ENCODE measurements around the gene P2RX3.

Gene P2RX3

DNA sequence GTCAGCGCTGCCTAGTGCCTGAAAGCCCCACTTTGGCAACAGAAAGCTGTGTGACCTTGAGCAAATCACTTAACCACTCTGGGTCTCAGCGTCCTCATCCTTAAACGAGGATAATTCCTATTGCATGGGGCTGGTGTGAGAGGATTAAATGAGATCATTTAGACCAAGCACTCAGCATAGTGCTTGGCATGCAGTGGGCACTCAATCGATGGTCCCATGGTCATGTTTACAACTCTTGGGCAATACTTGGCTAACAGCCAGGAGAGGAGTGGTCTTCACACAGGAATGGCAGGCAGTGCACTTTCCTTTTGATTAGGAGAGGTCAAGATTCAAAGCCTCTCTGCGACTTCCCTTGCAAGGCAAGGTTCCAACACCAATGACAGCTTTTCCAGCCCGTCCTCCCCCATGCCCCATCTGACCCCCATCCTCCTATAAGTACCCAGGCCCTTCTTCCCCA lies 27.5 kb upstream of the P2RX3 start:
- TF ChIP-seq, protein P1, sequence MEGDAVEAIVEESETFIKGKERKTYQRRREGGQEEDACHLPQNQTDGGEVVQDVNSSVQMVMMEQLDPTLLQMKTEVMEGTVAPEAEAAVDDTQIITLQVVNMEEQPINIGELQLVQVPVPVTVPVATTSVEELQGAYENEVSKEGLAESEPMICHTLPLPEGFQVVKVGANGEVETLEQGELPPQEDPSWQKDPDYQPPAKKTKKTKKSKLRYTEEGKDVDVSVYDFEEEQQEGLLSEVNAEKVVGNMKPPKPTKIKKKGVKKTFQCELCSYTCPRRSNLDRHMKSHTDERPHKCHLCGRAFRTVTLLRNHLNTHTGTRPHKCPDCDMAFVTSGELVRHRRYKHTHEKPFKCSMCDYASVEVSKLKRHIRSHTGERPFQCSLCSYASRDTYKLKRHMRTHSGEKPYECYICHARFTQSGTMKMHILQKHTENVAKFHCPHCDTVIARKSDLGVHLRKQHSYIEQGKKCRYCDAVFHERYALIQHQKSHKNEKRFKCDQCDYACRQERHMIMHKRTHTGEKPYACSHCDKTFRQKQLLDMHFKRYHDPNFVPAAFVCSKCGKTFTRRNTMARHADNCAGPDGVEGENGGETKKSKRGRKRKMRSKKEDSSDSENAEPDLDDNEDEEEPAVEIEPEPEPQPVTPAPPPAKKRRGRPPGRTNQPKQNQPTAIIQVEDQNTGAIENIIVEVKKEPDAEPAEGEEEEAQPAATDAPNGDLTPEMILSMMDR (conservative IDR thresholded peaks at IDR 0.05): no peak
- no peak for TF ChIP-seq ZFX (IDR thresholded peaks at IDR 0.05)
- peak overlapping the region; percentile 83 for H3K27ac ChIP-seq

GRCh38 chr11:57311109-57311936 lies 26.8 kb upstream of the P2RX3 start:
- no peak for TF ChIP-seq ZFX (IDR thresholded peaks at IDR 0.05)
- TF ChIP-seq, protein P1 (conservative IDR thresholded peaks at IDR 0.05): no peak
- H3K27ac ChIP-seq: peak overlapping the region; percentile 83

DNA sequence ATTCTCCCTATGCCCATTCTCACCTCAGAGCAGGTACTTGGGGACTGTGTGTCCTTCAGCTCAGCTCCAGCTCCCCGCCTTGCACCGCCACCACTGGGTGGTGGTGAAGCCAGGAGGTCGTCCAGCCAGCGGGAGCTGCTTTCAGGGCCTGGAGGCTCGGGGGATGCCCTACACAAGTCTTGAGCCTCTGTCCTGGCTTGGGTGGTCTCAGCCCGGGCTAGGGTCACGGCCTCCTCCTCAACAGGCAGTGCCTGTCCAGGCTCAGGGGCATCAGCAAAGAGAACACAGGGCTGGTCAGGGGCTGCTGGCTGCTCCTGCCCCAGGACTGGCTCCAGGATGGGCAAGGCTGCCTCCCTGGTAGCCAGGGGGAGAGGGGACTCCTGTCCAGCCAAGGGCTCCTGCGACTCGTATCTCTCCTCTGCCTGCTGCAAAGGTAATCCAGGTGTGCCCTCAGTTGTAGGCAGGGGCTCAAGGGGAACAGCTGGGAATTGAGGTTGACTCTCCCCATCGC lies 25.6 kb upstream of the P2RX3 start:
- TF ChIP-seq, protein P1 (conservative IDR thresholded peaks at IDR 0.05): no peak
- TF ChIP-seq ZFX (IDR thresholded peaks at IDR 0.05): no peak

DNA sequence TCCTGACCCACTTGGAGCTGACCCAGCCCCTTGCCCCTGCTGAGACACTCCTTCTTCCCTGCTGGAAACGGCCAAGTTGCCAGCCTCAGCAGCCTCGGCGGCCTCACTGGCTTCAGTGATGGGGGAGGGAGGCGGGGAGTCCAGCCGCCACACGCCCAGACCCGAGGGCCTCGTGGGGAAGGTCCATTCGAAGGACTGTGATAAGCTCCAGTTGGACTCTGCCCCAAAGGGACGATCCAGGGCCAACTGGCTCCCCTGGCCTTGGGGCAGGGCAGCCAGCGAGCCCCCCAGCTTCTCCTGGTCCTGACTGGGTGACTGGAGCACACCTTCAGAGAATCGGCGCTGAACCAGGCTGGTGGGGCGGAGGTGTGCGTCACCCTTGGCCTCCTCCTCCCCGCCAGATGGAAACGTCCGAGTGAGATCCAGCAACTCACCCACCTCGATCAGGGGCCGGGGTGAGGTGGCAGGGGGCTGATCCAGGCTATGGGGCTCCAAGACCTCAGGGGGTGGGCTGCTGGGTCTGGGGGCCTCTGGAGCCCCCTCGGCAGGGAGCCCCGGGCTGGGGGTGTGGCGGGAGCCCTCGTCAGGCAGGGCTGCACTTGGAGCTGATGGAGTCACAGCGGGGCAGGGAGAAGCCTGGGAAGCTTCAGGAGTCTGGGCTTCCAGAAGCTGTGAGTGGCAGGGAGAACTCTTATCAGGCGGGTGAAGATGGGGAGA lies 24.9 kb upstream of the P2RX3 start:
- peak overlapping the region; percentile 83 for H3K27ac ChIP-seq
- TF ChIP-seq, protein P1 (conservative IDR thresholded peaks at IDR 0.05): no peak
- TF ChIP-seq ZFX (IDR thresholded peaks at IDR 0.05): no peak

More for the DNA sequence above, 25.6 kb upstream of the P2RX3 start:
- peak overlapping the region; percentile 83 for H3K27ac ChIP-seq

GRCh38 chr11:57313788-57314135 lies 24.4 kb upstream of the P2RX3 start:
- TF ChIP-seq, protein P1 (conservative IDR thresholded peaks at IDR 0.05): no peak
- no peak for TF ChIP-seq ZFX (IDR thresholded peaks at IDR 0.05)
- H3K27ac ChIP-seq: peak overlapping the region; percentile 83; the same call in 1 of the 2 replicates

- no peak overlapping the region for H3K27ac ChIP-seq
- TF ChIP-seq ZFX (IDR thresholded peaks at IDR 0.05): no peak
- TF ChIP-seq, protein P1 (conservative IDR thresholded peaks at IDR 0.05): no peak
Measured at GRCh38 chr11:57314221-57314973, 23.8 kb upstream of the P2RX3 start.

Measured in C4-2B (cell line).